Activated naive CD4-positive, alpha-beta T cell treated with anti-CD3 and anti-CD28 coated beads for 36 hours (primary cell): ENCODE measurements around the gene SMAD6. TPM values are rescaled to one million over a fixed set of nuclear protein-coding genes. Genes with fewer than 3 reads are reported as not detected.

Source experiments
- CTCF ChIA-PET: fragments of 350-600 bp; sonication (Branson Sonifier 250); formaldehyde crosslinking; loops from one replicate; lab custom pipeline; 2021; ENCODE audit warnings: antibody characterized with exemption; lab: Charles Lee
- DNase-seq: peaks from one replicate; pipeline ENCODE4 v3.0.0-alpha.2; 2020
- H3K27ac Mint-ChIP-seq: one replicate; pipeline ENCODE4 v1.8.0; 2021; ENCODE audit warnings: mild to moderate bottlenecking, mixed read lengths
- H3K27me3 Mint-ChIP-seq: one replicate; pipeline ENCODE4 v1.8.0; 2021; ENCODE audit warnings: low read depth, mixed read lengths
- H3K36me3 Mint-ChIP-seq: one replicate; pipeline ENCODE4 v1.8.0; 2021; ENCODE audit warnings: low read depth, mixed read lengths
- H3K4me1 Mint-ChIP-seq: one replicate; pipeline ENCODE4 v1.8.0; 2021; ENCODE audit warnings: low read depth, mixed read lengths
- H3K4me3 Mint-ChIP-seq: one replicate; pipeline ENCODE4 v1.8.0; 2021; ENCODE audit warnings: mild to moderate bottlenecking, moderate library complexity, mixed read lengths
- H3K9me3 Mint-ChIP-seq: one replicate; pipeline ENCODE4 v1.8.0; 2021; ENCODE audit warnings: mixed read lengths
- intact Hi-C: fragments of 100-400 bp; cut with micrococcal nuclease; formaldehyde crosslinking; loops from one replicate; pipeline ENCODE4 v1.15.1; 2023
- total RNA-seq, 2 experiments: library from RNA; stranded (reverse); gene quantifications; one replicate each; pipeline ENCODE4 v1.2.3, GENCODE V29; 2021

The SMAD6 gene
- total RNA-seq, 2 experiments from 2014 or later = 0.05 TPM; not detected in 1

DNA sequence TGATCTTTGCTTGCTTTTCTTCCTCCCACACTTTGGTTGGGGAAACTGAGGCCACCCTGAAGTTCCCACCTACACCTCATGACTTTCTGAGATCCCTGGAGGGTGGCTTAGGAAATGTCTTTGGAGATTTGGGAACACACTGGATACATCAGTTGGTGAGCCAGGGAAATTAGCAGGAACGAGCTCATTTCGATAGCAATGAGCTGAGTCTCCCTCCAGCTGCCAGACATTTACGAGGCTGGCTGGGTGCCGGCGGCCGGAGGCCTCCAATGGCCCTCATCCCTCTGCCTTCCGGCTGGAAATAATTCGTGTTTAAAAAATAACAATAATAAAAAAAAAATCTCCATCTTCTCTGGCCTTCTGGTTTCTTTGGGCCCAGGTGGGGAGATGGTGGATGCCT is 38.8 kb downstream of the SMAD6 start:
- intact Hi-C loops = no loop called here
- H3K4me1 Mint-ChIP-seq = no peaks in the 10 kb centered on the region
- H3K27me3 Mint-ChIP-seq = no peaks in the 10 kb centered on the region
- H3K9me3 Mint-ChIP-seq = no peaks in the 10 kb centered on the region
- H3K36me3 Mint-ChIP-seq = no peaks in the 10 kb centered on the region
- CTCF ChIA-PET = no interaction called here
- H3K4me3 Mint-ChIP-seq = no peak overlapping the region
- no peak for DNase-seq
- H3K27ac Mint-ChIP-seq = no peak overlapping the region

DNA sequence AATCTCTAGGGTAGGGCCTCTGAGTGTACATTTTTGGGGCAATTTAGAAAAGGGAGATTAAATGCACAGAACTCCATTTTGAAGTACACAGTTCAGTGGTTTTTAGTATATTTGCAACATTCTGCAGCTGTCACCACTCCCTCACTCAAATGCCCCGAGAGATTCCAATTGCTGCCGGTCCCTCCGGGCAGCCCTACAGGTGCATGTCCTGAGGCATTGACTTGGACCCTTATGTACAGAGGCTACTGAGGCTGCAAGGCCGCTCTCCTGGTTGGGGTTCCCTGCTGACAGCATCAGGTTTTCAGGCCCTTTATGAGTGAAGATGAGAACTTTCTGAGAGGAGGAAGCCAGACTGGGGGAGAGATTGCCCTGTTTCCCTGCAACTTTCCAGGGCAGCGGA is 39.6 kb downstream of the SMAD6 start:
- DNase-seq = no peak
- CTCF ChIA-PET = interaction anchor here (0.6 kb wide), 1 partner anchor 118 kb away, joined by 3 read pairs; no protein-coding TSS in a partner anchor
- Mint-ChIP-seq H3K27ac (no peak overlapping the region), H3K4me1 (no peaks in the 10 kb centered on the region), H3K4me3 (no peak overlapping the region), H3K27me3 (no peaks in the 10 kb centered on the region), H3K9me3 (no peaks in the 10 kb centered on the region), H3K36me3 (no peaks in the 10 kb centered on the region)
- intact Hi-C loops = no loop called here

DNA sequence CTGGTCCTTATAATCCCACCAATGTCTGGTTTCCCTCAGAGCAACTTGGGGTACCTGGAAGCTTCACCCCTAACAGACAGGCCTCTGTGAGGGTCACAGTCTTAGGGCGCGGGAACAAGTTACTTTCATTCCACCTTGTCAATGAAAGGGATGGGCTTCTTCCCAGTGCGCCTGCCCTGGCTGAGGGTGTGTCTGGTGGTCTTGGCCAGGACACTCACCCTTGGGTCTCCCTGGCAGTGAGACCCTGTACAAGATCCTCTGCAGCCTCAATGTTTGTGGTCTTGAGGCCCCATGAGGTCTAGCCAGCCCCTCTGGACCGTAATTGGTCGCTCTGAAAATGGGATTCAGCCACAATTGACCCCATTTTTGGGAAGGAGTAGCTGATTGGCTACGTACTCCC is 40.2 kb downstream of the SMAD6 start:
- Mint-ChIP-seq H3K36me3 (no peaks in the 10 kb centered on the region), H3K27ac (no peak overlapping the region), H3K9me3 (no peaks in the 10 kb centered on the region), H3K4me1 (no peaks in the 10 kb centered on the region), H3K4me3 (no peak overlapping the region), H3K27me3 (no peaks in the 10 kb centered on the region)
- intact Hi-C loops = no loop called here
- CTCF ChIA-PET = no interaction called here
- DNase-seq = no peak

DNA sequence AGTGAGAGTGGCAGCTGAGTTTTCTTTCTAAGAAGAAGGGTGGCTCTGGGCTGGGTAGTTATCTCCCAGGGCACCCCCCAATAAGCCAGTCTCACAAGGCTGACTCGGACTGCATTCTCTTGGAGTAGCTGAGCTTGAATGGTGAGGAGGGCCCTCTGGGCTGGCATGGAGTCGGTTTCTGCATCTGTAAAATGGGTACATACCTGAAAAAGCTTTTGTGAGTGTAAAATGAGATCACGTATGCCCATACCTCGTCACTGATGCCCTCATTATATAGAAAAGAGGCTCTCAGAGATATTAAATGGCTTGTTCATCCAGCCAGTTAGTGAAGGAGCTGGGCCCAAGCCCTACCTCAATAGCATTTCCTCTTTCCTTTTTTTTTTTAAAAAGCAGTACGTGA is 41.2 kb downstream of the SMAD6 start:
- CTCF ChIA-PET = interaction anchor here (0.6 kb wide), 1 partner anchor 187 kb away, joined by 3 read pairs; no protein-coding TSS in a partner anchor
- DNase-seq = no peak
- H3K36me3 Mint-ChIP-seq = no peaks in the 10 kb centered on the region
- intact Hi-C loops = no loop called here
- no peaks in the 10 kb centered on the region for H3K4me1 Mint-ChIP-seq
- no peak overlapping the region for H3K4me3 Mint-ChIP-seq
- H3K9me3 Mint-ChIP-seq = no peaks in the 10 kb centered on the region
- no peaks in the 10 kb centered on the region for H3K27me3 Mint-ChIP-seq
- H3K27ac Mint-ChIP-seq = no peak overlapping the region

DNA sequence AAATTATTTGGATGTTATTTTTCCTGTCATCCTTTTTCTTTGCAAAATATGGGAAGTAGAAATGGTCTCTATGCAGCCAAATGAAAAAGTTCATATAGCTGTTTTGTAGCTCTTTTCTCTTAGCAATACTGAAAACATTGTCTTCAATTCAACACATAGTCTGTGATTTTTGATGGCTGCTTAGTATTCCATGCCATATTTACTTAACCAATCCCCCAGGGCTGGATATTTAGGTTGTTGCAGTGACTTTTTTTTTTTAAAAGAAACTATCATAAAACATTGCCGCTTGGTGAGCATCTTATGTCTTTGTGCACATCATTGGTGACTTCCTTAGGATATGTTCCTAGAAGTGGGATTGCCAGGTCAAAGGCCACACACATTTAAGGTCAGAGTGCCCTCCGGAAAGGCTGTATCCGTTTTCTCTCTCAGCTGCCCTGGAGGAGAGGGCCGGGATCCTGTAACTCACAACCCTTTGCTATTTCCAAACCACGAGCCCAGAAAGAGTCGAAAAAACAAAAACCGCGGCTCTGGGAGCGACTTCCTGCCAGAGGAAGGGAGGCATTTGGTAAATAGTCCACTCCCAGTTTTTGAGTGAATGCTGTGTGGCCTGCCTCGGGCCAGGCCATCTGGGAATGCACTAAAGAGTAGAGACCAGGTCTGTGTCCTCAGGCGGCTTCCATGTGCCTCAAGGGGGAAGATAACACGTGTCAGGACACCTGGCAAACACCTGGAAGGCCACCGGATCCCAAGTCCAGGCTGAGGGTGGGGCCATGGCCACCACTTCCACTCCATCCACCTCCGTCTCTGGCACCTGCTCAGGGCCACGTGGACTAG is 41.9 kb downstream of the SMAD6 start:
- H3K4me1 Mint-ChIP-seq = no peaks in the 10 kb centered on the region
- intact Hi-C loops = no loop called here
- no peaks in the 10 kb centered on the region for H3K27me3 Mint-ChIP-seq
- CTCF ChIA-PET = interaction anchor here (0.6 kb wide), 1 partner anchor 186 kb away, joined by 3 read pairs; no protein-coding TSS in a partner anchor
- DNase-seq = no peak
- no peaks in the 10 kb centered on the region for H3K9me3 Mint-ChIP-seq
- H3K4me3 Mint-ChIP-seq = no peak overlapping the region
- H3K36me3 Mint-ChIP-seq = no peaks in the 10 kb centered on the region
- H3K27ac Mint-ChIP-seq = no peak overlapping the region

DNA sequence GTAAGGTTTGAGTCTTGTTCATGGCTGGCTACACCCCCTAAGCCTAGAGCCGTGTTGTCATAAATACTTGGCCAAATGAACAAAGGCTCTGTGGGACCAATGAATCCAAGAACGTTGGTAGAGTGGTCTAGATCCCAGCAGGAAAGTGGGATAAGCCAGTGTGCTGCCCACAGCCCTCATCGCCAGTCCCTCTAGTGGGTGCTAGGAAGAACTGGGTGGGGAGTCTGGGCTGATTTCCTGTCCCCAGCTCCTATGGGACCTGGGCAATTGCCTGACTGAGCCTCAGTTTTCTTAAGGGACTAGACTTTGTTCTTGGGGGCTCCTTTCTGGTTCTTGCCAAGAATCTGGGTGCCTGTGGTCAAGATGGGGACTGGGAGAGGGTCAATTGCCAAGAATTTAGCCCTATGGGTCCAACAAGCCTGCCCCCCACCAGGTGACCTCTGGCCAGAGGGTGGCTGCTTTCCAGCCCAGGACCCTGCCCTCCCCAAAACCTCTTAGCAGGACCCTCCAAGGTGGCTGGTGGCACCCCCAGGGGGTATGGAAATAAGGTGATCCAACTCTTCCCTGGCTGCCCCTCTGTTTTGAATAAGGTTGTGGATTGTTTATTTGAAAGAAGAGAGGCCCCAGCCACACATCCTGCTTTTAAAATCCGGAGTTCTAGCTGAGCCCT is 42.7 kb downstream of the SMAD6 start:
- H3K27ac Mint-ChIP-seq = no peak overlapping the region
- H3K27me3 Mint-ChIP-seq = no peaks in the 10 kb centered on the region
- intact Hi-C loops = no loop called here
- no peaks in the 10 kb centered on the region for H3K9me3 Mint-ChIP-seq
- DNase-seq = no peak
- no peak overlapping the region for H3K4me3 Mint-ChIP-seq
- CTCF ChIA-PET = interaction anchor here (1.2 kb wide), 1 partner anchor 30 kb away, joined by 3 read pairs; no protein-coding TSS in a partner anchor
- no peaks in the 10 kb centered on the region for H3K4me1 Mint-ChIP-seq
- H3K36me3 Mint-ChIP-seq = no peaks in the 10 kb centered on the region

DNA sequence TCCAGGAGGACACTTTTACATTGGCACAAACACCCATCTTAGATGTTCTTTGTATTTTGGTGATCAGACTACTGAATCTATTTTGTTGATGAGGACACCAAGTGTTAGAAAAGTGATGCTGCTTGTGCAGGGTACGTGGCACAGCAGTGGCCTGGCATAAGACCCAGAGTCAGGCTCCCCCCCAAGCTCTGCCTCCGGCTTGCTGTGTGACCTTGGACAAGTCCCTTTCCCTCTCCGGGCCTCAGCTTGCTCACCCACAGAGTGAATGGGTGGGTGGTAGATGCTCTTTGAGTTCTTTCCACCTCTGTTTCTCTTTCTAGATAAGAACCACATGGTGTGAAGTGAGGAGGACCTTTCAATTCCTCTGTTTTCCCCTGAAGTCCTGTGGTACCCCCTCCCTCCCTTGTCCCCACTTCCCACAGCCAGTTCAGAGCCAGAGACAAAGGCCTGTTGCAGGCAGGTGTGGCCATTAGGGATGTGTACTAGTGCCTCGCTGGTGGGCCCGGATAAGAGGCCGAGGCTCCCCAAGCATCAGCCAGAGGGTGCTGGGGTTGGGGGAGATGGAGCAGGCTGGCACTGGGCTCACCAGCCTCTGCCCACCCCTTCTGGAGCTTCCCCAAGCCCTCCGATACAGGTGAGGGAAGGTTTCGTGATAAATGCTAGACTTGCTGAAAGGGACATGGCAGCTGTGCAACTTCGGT is 43.6 kb downstream of the SMAD6 start:
- Mint-ChIP-seq H3K36me3 (no peaks in the 10 kb centered on the region), H3K9me3 (no peaks in the 10 kb centered on the region), H3K27me3 (no peaks in the 10 kb centered on the region), H3K4me1 (no peaks in the 10 kb centered on the region), H3K27ac (no peak overlapping the region), H3K4me3 (no peak overlapping the region)
- CTCF ChIA-PET = interaction anchor here (1.2 kb wide), 1 partner anchor 31 kb away, joined by 3 read pairs; no protein-coding TSS in a partner anchor
- no peak for DNase-seq
- intact Hi-C loops = no loop called here

DNA sequence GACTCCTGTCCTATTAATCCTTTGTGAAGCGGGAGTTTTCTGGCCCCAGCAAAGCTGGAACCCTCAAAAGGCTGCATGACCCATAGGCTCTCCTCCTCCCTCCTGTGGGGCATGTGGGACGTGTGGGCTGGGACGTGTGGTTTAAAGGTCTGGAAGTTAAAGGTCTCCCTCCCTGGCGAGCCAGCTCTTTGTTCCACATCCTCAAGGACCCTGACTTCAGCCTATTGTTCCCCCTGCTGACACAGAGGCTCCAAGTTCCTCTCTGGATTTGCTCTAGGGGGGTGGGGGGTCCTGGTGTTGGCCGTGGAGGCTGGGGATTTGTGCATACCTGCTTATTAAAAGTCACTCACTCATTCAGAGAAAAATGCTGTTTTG is 44.2 kb downstream of the SMAD6 start:
- Mint-ChIP-seq H3K4me1 (no peaks in the 10 kb centered on the region), H3K9me3 (no peaks in the 10 kb centered on the region), H3K27me3 (no peaks in the 10 kb centered on the region), H3K27ac (no peak overlapping the region), H3K4me3 (no peak overlapping the region), H3K36me3 (no peaks in the 10 kb centered on the region)
- no peak for DNase-seq
- CTCF ChIA-PET = no interaction called here
- intact Hi-C loops = no loop called here

DNA sequence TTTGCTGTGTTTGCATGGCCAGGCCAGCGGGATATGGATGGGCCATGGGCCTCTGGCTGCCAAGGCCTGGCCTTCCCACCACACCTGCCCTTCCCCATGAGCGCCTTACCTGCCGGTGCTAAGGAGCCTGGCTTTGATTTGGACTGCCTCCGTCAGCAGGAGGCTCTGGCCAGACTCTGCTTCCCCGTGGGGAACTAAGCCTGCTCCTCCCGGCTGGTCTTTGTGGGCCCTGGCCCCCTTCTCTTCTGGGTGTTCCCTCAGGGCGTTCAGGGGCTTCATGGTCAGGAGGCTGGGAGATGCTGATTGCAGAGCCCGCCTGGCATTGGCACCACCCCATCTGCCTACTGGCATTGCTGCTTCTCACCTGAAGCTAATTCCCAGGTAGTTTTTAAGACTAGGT is 45.2 kb downstream of the SMAD6 start:
- no peaks in the 10 kb centered on the region for H3K9me3 Mint-ChIP-seq
- H3K4me3 Mint-ChIP-seq = no peak overlapping the region
- H3K36me3 Mint-ChIP-seq = no peaks in the 10 kb centered on the region
- no peak overlapping the region for H3K27ac Mint-ChIP-seq
- intact Hi-C loops = no loop called here
- H3K4me1 Mint-ChIP-seq = peaks cover 9% of the 10 kb centered on the region
- H3K27me3 Mint-ChIP-seq = no peaks in the 10 kb centered on the region
- CTCF ChIA-PET = no interaction called here
- DNase-seq = no peak

DNA sequence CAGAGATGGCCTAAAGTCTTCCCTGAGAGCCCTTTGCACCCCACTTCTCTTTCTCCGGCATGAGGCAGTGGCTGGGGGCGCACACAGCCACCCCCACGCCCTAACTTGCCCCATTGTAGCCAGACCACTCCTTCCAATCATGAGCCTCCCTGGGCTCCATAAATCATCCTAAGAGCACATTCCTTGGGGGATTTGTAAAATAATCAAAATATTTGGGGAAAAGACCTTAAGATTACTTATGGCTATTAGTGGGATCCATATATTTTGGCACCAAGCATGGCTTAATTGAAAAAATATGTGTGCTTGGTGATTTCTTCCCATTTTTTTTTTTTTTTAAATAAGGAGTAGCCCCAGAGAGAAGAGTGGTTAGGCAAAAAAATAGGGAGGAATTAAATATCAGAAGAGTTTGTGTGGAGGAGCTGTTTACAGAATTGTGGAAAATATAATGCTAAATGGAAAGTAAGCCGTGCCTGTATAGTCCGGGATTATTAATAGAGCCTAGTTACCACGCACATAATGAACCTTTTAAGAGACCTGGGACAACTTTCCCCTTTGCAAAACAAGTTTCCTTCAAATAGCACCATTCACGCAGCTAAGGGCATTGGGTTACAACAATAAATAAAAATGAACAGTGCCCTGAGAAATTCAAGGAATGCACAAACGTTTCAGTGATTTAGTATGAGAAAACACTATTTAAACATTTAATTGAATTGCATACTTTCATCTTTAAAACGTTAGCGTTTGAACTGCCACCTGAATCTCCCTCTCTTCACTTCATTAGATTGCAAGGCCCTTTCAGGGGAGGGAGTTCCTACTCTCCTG is 46.1 kb downstream of the SMAD6 start:
- intact Hi-C loops = no loop called here
- H3K9me3 Mint-ChIP-seq = no peaks in the 10 kb centered on the region
- CTCF ChIA-PET = no interaction called here
- H3K4me1 Mint-ChIP-seq = peaks cover 10% of the 10 kb centered on the region
- DNase-seq = no peak
- no peak overlapping the region for H3K27ac Mint-ChIP-seq
- no peak overlapping the region for H3K4me3 Mint-ChIP-seq
- no peaks in the 10 kb centered on the region for H3K27me3 Mint-ChIP-seq
- H3K36me3 Mint-ChIP-seq = no peaks in the 10 kb centered on the region

DNA sequence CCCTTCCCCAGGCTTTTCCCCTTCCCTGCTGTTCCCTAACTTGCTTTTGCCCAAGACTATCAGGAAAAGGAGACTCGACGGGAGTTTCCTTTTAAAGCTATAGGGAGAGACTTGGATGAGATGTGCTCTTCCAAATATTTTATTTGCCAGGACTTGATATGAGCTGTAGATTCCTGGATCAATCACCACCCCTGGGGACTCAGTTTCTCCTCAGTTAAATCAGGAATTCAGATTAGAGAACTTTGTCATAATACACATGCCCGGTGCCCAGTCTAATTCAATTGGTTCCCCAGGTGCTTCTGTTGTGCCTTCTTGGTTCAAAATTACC is 46.6 kb downstream of the SMAD6 start:
- no peaks in the 10 kb centered on the region for H3K27me3 Mint-ChIP-seq
- no peaks in the 10 kb centered on the region for H3K36me3 Mint-ChIP-seq
- CTCF ChIA-PET = interaction anchor here (1.0 to 1.4 kb wide), 2 partner anchors 103 to 130 kb away, joined by 3 to 4 read pairs; no protein-coding TSS in a partner anchor
- no peaks in the 10 kb centered on the region for H3K9me3 Mint-ChIP-seq
- intact Hi-C loops = no loop called here
- no peak for DNase-seq
- peaks cover 10% of the 10 kb centered on the region for H3K4me1 Mint-ChIP-seq
- H3K27ac Mint-ChIP-seq = no peak overlapping the region
- H3K4me3 Mint-ChIP-seq = no peak overlapping the region
